Stimulated activated naive B cell treated with anti-CD40 and anti-IgM and Interleukin-4, amounts not matched to agents 10 μg/mL and 1 μg/mL and 100 μg/mL, for 72 hours (primary cell): ENCODE measurements around the gene DNAJC16.

Experiments
- ATAC-seq, 2 donors: fragments of 150-1000 bp; cut with Tn5 transposase; replicated peaks; 2 replicates each; pipeline ENCODE4 v1.10.0; 2021; ENCODE audit warnings: moderate library complexity in 1 of 2
- DNase-seq: peaks from one replicate; pipeline ENCODE4 v3.0.0; 2021
- H3K27ac Mint-ChIP-seq: one replicate; pipeline ENCODE4 v1.8.0; 2022; ENCODE audit warnings: mild to moderate bottlenecking, mixed read lengths
- H3K27me3 Mint-ChIP-seq, 2 donors: one replicate each; pipeline ENCODE4 v1.8.0; 2022; ENCODE audit warnings: mixed read lengths in 2 of 2
- H3K36me3 Mint-ChIP-seq, 2 donors: one replicate each; pipeline ENCODE4 v1.8.0; 2022; ENCODE audit warnings: mixed read lengths in 2 of 2, mild to moderate bottlenecking in 1 of 2
- H3K4me1 Mint-ChIP-seq, 2 donors: one replicate each; pipeline ENCODE4 v1.8.0; 2022; ENCODE audit warnings: mixed read lengths in 2 of 2, mild to moderate bottlenecking in 1 of 2
- H3K4me3 Mint-ChIP-seq, 2 donors: one replicate each; pipeline ENCODE4 v1.8.0; 2022; ENCODE audit warnings: mild to moderate bottlenecking in 2 of 2, mixed read lengths in 2 of 2, moderate library complexity in 1 of 2
- H3K9me3 Mint-ChIP-seq, 2 donors: one replicate each; pipeline ENCODE4 v1.8.0; 2022; ENCODE audit warnings: mixed read lengths in 2 of 2, mild to moderate bottlenecking in 1 of 2

Gene DNAJC16

GRCh38 chr1:15541231-15541792 is 14.7 kb downstream of the DNAJC16 start:
- Mint-ChIP-seq H3K4me3 (no peak overlapping the region), H3K27me3 (no peaks in the 10 kb centered on the region), H3K36me3 (peaks cover 25 to 47% of the 10 kb centered on the region in 2 donors), H3K4me1 (peaks cover 0 to 6% of the 10 kb centered on the region in 2 donors), H3K27ac (peak overlapping the region; percentile 59), H3K9me3 (no peaks in the 10 kb centered on the region)
- DNase-seq = no peak
- ATAC-seq = no peak

DNA sequence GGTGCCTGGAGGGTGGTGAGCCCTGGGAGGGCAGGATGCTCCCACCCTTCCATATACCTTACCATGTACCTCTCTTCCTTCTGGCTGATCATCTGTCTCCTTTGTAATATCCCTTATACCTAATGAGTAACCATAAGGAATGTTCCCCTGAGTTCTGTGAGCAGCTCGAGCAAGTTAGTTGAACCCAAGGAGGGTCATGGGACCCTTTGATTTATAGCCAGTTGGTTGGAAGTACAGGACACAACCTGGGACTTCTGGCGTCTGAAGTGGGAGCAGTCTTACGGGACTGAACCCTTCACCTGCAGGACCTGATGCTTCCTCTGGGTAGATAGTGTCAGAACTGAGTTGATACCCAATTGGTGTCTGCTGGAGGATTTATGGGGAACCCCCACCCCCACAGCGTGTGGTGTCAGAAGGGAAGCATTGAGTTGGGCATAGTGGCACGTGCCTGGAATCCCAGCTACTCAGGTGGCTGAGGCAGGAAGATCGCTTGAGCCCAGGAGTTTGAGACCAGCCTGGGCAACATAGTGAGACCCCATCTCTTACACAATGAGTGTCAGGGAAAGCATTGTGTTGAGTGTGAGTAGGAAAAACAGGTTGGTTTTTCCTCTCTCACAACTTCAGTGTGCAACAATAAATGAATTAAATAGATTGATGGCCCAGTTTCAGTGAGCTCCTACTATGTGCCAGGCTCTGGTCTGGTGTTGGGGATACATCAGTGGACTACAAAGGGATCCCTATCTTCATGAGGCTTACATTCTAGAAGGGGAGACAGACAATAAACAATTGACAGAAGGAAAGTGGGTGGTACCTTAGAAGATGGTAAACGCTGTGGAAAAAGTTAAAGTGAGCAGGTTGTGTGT is 16.0 kb downstream of the DNAJC16 start:
- ATAC-seq (no peak), DNase-seq (no peak)
- Mint-ChIP-seq H3K27me3 (no peaks in the 10 kb centered on the region), H3K36me3 (peaks cover 23 to 42% of the 10 kb centered on the region in 2 donors), H3K27ac (no peak overlapping the region), H3K4me3 (no peak overlapping the region), H3K4me1 (peaks cover 0 to 6% of the 10 kb centered on the region in 2 donors), H3K9me3 (no peaks in the 10 kb centered on the region)

DNA sequence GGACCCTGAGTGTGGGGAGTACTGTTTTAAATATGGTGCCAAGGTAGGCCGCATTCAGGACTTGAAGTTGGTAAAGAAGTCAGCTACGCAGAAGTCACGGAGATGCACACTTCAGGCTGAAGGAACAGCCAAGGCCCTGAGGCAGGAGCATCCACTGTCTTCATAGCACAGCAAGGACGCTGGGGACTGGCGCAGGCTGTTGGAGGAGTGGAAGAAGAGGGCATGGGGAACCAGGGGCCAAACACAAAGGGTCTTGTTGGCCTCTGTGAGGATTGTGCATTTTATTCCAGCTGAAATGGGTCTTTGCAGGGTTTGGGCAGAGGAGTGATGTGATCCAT is 16.6 kb downstream of the DNAJC16 start:
- H3K9me3 Mint-ChIP-seq = no peaks in the 10 kb centered on the region
- DNase-seq (no peak), ATAC-seq (no peak)
- H3K4me1 Mint-ChIP-seq = peaks cover 0 to 6% of the 10 kb centered on the region in 2 donors
- H3K27me3 Mint-ChIP-seq = no peaks in the 10 kb centered on the region
- H3K4me3 Mint-ChIP-seq = no peak overlapping the region
- H3K27ac Mint-ChIP-seq = no peak overlapping the region
- peaks cover 28 to 48% of the 10 kb centered on the region in 2 donors for H3K36me3 Mint-ChIP-seq

- H3K9me3 Mint-ChIP-seq = no peaks in the 10 kb centered on the region
- DNase-seq (no peak), ATAC-seq (no peak)
- H3K4me1 Mint-ChIP-seq = peaks cover 0 to 3% of the 10 kb centered on the region in 2 donors
- no peak overlapping the region for H3K4me3 Mint-ChIP-seq
- H3K27me3 Mint-ChIP-seq = no peaks in the 10 kb centered on the region
- H3K36me3 Mint-ChIP-seq = peaks cover 26 to 45% of the 10 kb centered on the region in 2 donors
- no peak overlapping the region for H3K27ac Mint-ChIP-seq
These were observed 17.2 kb downstream of the DNAJC16 start for GRCh38 chr1:15543589-15544568.

DNA sequence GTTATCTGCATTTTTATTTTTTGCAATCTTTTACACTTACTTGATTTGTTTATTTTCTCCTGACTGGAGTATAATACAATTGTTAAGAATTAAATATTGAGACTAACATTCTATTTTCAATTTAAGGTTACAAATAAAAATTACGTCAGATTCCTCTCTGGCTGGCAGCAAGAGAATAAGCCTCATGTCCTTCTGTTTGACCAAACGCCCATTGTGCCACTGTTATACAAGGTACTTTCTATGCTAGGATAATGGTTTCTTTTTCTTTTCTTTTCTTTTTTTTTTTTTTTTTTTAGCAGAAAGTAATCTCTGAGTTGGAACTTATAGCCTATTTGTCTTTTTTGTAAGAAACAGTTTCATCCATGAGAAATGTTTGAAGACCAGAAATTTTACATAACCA is 20.0 kb downstream of the DNAJC16 start:
- Mint-ChIP-seq H3K4me1 (peaks cover 2 to 11% of the 10 kb centered on the region in 2 donors), H3K36me3 (peaks cover 29 to 45% of the 10 kb centered on the region in 2 donors), H3K9me3 (no peaks in the 10 kb centered on the region), H3K27me3 (no peaks in the 10 kb centered on the region), H3K4me3 (no peak overlapping the region), H3K27ac (no peak overlapping the region)
- no peak for ATAC-seq
- no peak for DNase-seq

- H3K4me3 Mint-ChIP-seq = no peak overlapping the region
- H3K27ac Mint-ChIP-seq = no peak overlapping the region
- H3K9me3 Mint-ChIP-seq = no peaks in the 10 kb centered on the region
- peak; percentile 43 to 68 for ATAC-seq
- H3K27me3 Mint-ChIP-seq = no peaks in the 10 kb centered on the region
- H3K4me1 Mint-ChIP-seq = peaks cover 2 to 11% of the 10 kb centered on the region in 2 donors
- peaks cover 21 to 26% of the 10 kb centered on the region in 2 donors for H3K36me3 Mint-ChIP-seq
- DNase-seq = no peak
These were observed 23.9 kb downstream of the DNAJC16 start for GRCh38 chr1:15550573-15550972.

DNA sequence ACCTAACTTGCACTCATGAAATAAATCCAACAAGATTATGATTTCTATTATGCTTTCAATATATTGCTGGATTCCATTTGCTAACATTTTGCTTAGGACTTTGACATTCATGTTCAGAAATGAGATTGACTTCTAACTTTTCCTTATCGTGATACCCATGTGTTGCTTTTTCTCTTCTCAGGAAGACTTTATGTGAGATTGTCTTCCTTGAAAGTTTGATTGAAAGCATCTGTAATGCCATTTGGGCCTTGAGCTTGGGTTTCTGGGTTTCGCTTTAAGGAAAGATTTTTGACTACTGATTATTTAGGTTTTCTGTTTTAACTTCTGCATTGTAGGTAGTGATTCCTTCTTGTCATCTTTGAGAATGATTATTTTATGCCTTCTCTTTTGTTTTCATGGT is 30.4 kb downstream of the DNAJC16 start:
- DNase-seq = no peak
- Mint-ChIP-seq H3K27me3 (no peaks in the 10 kb centered on the region), H3K36me3 (peaks cover 18 to 24% of the 10 kb centered on the region in 2 donors), H3K4me3 (no peak overlapping the region), H3K4me1 (peaks cover 2% of the 10 kb centered on the region in 2 donors), H3K27ac (no peak overlapping the region), H3K9me3 (no peaks in the 10 kb centered on the region)
- no peak for ATAC-seq

DNA sequence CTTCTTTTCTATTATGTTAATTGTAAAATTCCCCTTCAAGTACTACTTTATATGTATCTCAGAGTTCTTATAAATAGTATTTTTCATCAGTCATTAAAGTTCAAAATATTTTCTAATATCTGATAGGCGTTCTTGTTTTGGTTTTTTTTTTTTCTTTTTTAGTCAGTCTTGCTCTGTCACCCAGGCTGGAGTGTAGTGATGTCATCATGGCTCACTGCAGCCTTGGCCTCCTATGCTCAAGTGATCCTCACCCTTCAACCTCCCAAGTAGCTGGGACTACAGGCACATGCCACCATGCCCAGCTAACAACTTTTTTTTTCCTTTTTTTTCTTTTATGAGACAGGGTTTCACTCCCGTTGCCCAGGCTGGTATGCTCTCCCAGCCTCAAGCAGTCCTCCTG is 30.9 kb downstream of the DNAJC16 start:
- Mint-ChIP-seq H3K9me3 (no peaks in the 10 kb centered on the region), H3K27me3 (no peaks in the 10 kb centered on the region), H3K36me3 (peaks cover 24 to 29% of the 10 kb centered on the region in 2 donors), H3K4me3 (no peak overlapping the region), H3K27ac (peak overlapping the region; percentile 47), H3K4me1 (peaks cover 2 to 8% of the 10 kb centered on the region in 2 donors)
- DNase-seq (no peak), ATAC-seq (no peak)

- no peak for ATAC-seq
- peaks cover 25% of the 10 kb centered on the region in 2 donors for H3K36me3 Mint-ChIP-seq
These were observed 31.9 kb downstream of the DNAJC16 start for GRCh38 chr1:15558516-15558915.

DNA sequence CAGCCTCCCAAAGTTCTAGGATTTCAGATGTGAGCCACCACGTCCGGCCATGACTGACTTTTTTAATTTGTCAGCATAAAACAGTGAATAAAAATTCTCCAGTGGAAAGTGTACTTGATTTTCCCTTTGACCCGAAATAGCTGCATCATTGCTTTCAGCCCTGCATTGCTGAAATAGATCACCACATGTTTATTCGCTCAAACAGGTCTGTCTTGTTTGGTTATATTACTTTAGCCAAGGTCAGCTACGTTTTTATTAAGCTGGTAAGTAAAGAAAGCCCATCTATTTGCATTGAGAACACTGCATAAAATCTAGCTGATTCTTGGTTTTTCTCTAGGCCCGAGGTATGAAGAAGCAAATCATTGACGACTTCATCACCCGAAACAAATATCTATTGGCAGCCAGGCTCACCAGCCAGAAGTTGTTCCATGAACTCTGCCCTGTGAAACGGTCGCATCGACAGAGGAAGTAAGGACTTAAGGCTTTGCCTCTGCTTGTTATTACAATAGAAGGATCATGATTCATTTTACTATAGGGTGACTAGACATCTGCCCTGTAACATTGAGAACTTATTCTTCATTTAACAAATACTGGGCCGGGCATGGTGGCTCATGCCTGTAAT is 32.7 kb downstream of the DNAJC16 start:
- H3K27ac Mint-ChIP-seq = no peak overlapping the region
- H3K4me3 Mint-ChIP-seq = no peak overlapping the region
- DNase-seq (no peak), ATAC-seq (no peak)
- no peaks in the 10 kb centered on the region for H3K27me3 Mint-ChIP-seq
- peaks cover 10 to 25% of the 10 kb centered on the region in 2 donors for H3K4me1 Mint-ChIP-seq
- no peaks in the 10 kb centered on the region for H3K9me3 Mint-ChIP-seq
- H3K36me3 Mint-ChIP-seq = peaks cover 30% of the 10 kb centered on the region in 2 donors

More at GRCh38 chr1:15558516-15558915, 31.9 kb downstream of the DNAJC16 start:
- Mint-ChIP-seq H3K4me1 (peaks cover 4 to 17% of the 10 kb centered on the region in 2 donors), H3K27ac (no peak overlapping the region), H3K4me3 (no peak overlapping the region), H3K27me3 (no peaks in the 10 kb centered on the region), H3K9me3 (no peaks in the 10 kb centered on the region)
- DNase-seq = no peak

- no peak for ATAC-seq
- H3K27me3 Mint-ChIP-seq = no peaks in the 10 kb centered on the region
- H3K36me3 Mint-ChIP-seq = peaks cover 30 to 52% of the 10 kb centered on the region in 2 donors
- DNase-seq = no peak
- H3K4me1 Mint-ChIP-seq = peaks cover 18 to 54% of the 10 kb centered on the region in 2 donors
- no peaks in the 10 kb centered on the region for H3K9me3 Mint-ChIP-seq
- no peak overlapping the region for H3K4me3 Mint-ChIP-seq
- H3K27ac Mint-ChIP-seq = peak overlapping the region; percentile 49
These were observed 41.9 kb downstream of the DNAJC16 start for GRCh38 chr1:15568387-15569073.

- ATAC-seq (no peak), DNase-seq (no peak)
- no peaks in the 10 kb centered on the region for H3K9me3 Mint-ChIP-seq
- peaks cover 19 to 46% of the 10 kb centered on the region in 2 donors for H3K36me3 Mint-ChIP-seq
- no peaks in the 10 kb centered on the region for H3K27me3 Mint-ChIP-seq
- H3K4me3 Mint-ChIP-seq = no peak overlapping the region
- H3K4me1 Mint-ChIP-seq = peaks cover 15 to 38% of the 10 kb centered on the region in 2 donors
- no peak overlapping the region for H3K27ac Mint-ChIP-seq
These were observed 44.2 kb downstream of the DNAJC16 start for GRCh38 chr1:15570861-15571260.

DNA sequence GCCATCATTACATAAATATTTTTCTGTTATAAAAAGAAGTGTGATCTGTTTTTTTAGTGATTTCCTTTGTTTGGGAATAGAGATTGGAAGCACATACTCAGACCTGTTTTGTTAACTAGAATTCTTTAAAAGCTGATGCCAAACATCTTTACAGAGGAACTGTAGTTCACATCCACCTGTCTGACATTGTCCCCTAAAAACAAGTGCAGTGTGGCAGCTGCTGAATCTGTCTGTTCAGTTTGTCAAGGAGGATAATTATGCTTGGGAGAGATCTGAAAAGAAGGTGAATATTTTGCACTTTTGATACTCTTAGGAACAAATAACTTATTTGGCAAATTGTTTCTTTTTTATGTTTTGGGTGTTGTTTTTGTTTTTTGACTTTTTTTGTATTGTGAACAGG is 44.6 kb downstream of the DNAJC16 start:
- Mint-ChIP-seq H3K9me3 (no peaks in the 10 kb centered on the region), H3K27ac (peak overlapping the region; percentile 88), H3K36me3 (peaks cover 17 to 42% of the 10 kb centered on the region in 2 donors), H3K27me3 (no peaks in the 10 kb centered on the region), H3K4me1 (peaks cover 15 to 34% of the 10 kb centered on the region in 2 donors), H3K4me3 (peak overlapping the region in 1 of 2 donors; percentile 25)
- no peak for DNase-seq
- no peak for ATAC-seq
